GM13976 (cell line): ENCODE data around the gene MAD1L1.
"Not testable (repeated sequence)": the region's sequence is repeated elsewhere in the genome, so short reads cannot be mapped to it uniquely, and the experiment has no call there.

Source experiments
- DNase-seq: peaks from one replicate; pipeline ENCODE4 v3.0.0; 2012; ENCODE audit warnings: low spot score
- CTCF ChIP-seq: IDR thresholded peaks from 2 replicates; pipeline ENCODE4 v1.5.1; 2012; ENCODE audit warnings: borderline replicate concordance, mild to moderate bottlenecking; ENCODE audit not compliant: insufficient read depth; ENCODE audit errors: extremely low read depth, missing control alignments, control extremely low read depth
- in situ Hi-C: fragments of 300-500 bp; cut with MboI; formaldehyde crosslinking; loops from one replicate; pipeline ENCODE4 v1.12.0; 2022; ENCODE audit warnings: low sequenced_read_pairs, mixed read lengths, inconsistent platforms; ENCODE audit not compliant: unreplicated experiment

The MAD1L1 gene

GRCh38 chr7:2037808-2038522 is 194.8 kb downstream of the MAD1L1 start:
- in situ Hi-C loops: no loop called here
- TF ChIP-seq CTCF: no peak
- DNase-seq: no peak

DNA sequence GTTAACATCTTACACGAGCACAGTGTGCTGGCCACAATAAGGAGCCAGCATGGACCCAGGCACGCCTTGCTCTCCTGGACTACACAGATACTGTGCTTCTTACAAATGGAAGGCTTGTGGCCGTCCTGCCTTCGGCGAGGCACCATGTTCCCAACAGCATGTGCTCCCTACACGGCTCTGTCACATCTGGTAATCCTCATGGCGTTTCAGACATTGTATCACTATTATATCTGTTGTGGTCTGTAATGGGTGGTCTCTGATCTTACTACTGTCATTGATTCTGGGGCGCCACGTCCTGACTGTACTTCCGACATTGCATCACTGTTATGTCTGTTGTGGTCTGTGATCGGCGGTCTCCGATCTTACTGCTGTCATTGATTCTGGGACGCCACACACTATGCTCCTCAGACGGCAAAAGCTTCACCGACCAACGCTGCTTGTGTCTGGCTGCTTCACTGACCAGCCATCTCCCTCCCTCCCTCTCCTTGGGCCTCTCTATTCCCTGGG is 195.4 kb downstream of the MAD1L1 start:
- DNase-seq: no peak
- no peak for TF ChIP-seq CTCF
- in situ Hi-C loops: no loop called here

DNA sequence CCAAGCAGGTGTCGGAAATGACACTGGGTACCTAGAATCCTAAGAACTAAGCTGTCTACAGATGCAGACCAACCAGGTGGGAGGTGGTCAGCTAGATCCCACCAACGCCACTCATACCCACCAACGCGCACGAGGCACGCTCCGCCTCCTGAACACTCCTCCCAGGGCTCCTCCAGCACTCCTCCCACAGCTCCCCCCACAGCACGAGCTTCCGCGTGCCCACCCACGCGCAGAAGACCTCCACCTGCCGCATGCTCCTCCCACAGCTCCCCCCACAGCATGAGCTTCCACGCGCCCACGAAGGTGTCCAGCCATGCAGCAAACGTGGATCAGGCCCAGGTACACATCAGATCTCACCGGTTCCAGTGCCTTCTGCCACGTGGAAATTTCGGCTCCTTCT is 196.0 kb downstream of the MAD1L1 start:
- no peak for DNase-seq
- in situ Hi-C loops: no loop called here

DNA sequence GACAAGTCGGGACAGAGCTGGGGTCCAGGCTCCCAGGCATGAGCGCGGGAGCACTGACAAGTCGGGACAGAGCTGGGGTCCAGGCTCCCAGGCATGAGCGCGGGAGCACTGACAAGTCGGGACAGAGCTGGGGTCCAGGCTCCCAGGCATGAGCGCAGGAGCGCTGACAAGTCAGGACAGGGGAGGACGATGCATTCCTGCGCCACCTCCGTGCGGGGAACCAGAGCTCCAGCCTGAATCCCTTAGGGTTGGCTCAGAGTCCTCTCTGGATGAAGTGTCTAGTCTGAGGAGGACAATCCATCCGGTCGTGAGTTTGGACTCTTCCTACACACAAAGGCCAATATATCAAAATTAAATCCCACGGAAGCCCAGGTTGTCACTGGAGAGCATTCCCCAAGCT is 196.5 kb downstream of the MAD1L1 start:
- DNase-seq, in situ Hi-C loops: not testable (repeated sequence)

More for the DNA sequence above, 196.0 kb downstream of the MAD1L1 start:
- TF ChIP-seq CTCF: no peak

- no peak for DNase-seq
- no peak for TF ChIP-seq CTCF
- in situ Hi-C loops: no loop called here
Observed at GRCh38 chr7:2034291-2035201, 198.2 kb downstream of the MAD1L1 start.

- no peak for TF ChIP-seq CTCF
- in situ Hi-C loops: no loop called here
- no peak for DNase-seq
Observed at GRCh38 chr7:2033586-2034135, 199.1 kb downstream of the MAD1L1 start.
